ENCODE measurements around the gene TEX19. TPM values are rescaled to one million over a fixed set of nuclear protein-coding genes. Genes with fewer than 3 reads are reported as not detected.

Gene TEX19
- polyA plus RNA-seq, 2 of the 4 experiments (the other 2 are of a cell fraction), result 0.43 to 0.50 TPM

DNA sequence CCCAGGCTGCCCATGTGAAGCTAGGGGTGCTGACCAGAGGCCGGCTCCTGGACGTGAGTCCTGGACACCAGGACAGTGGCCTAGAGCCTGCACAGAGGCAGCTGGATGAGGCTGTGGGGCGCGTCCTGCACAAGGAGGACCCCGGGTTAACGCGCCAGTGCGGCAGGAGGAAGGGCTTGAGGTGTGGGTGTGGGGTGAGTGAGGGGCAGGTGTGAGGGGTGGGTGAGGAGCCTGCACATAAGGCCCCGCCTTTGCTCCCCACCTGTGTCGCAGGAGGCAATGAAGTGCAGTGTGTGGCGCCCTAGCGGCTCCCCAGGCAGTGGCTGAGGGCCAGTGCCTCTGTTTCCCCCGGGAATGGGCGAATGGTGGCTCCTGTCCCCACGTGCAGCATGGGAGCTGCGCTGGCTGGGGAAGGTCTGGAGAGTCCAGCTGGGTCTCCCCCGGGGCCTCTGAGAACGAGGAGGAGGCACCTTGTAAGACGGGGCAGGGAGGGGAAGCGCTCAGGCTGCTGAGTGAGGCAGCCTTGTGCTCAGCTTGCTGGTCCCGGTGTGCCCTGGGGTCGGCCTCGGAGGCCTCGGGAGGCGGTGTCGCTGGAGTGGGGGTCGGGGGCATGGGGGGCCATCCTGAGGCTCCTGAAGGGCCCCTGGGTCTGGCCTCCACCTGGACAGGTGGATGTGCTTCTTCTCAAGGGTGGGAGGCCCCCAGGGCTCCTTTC, 44.9 kb upstream of the TEX19 start:
- Histone ChIP-seq H3K4me3 (no peak overlapping the region), H3K4me2 (no peak overlapping the region), H3K27ac (peak overlapping the region in 1 of 2 experiments; percentile 17; a peak in 2 of 6 replicates), H3K9me3 (no peaks in the 10 kb centered on the region), H3K4me1 (no peaks in the 10 kb centered on the region)
- 79% methylated on average over 17 of the region's 27 CpGs for WGBS (ENCODE audit: missing lambda C conversion rate)
- FAIRE-seq (no peak), DNase-seq (ENCODE audit: low read depth in 1 of 2, low spot score in 1 of 2) (no peak), ATAC-seq (no peak)
- no peak for TF ChIP-seq JUN (IDR thresholded peaks at IDR 0.05)
- TF ChIP-seq, protein P1, sequence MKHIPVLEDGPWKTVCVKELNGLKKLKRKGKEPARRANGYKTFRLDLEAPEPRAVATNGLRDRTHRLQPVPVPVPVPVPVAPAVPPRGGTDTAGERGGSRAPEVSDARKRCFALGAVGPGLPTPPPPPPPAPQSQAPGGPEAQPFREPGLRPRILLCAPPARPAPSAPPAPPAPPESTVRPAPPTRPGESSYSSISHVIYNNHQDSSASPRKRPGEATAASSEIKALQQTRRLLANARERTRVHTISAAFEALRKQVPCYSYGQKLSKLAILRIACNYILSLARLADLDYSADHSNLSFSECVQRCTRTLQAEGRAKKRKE (CRISPR knock-in tag; IDR thresholded peaks at IDR 0.05; ENCODE audit: low read depth), result no peak
- TF ChIP-seq SMC3 (IDR thresholded peaks at IDR 0.05), result no peak
- TF ChIP-seq HOXA7 (CRISPR knock-in tag; IDR thresholded peaks at IDR 0.05), result no peak
- TF ChIP-seq CBX2 (IDR thresholded peaks at IDR 0.05; ENCODE audit: borderline replicate concordance, low read depth), result no peak
- no peak for TF ChIP-seq ZC3H11A (IDR thresholded peaks at IDR 0.05)
- TF ChIP-seq KDM5A (IDR thresholded peaks at IDR 0.05), result no peak
- POLR2A ChIA-PET, result no interaction called here
- CTCF ChIA-PET, result interaction anchor here (0.7 to 21.2 kb wide), 7 partner anchors 9 to 178 kb away, joined by 4 to 343 read pairs (median 6); partner anchors contain the start of gene SECTM1

- WGBS (ENCODE audit: missing lambda C conversion rate), result 74% methylated on average over 29 of the region's 32 CpGs
- ChIA-PET CTCF (interaction anchor here (1.0 to 21.2 kb wide), 5 partner anchors 10 to 79 kb away, joined by 5 to 343 read pairs (median 6); partner anchors contain the start of gene SECTM1), POLR2A (no interaction called here)
- TF ChIP-seq ZFP36 (IDR thresholded peaks at IDR 0.05; ENCODE audit: borderline replicate concordance, partially characterized antibody) (peak; percentile 85), HOXB13 (CRISPR knock-in tag; IDR thresholded peaks at IDR 0.05; ENCODE audit: low read depth) (no peak)
- Histone ChIP-seq H3K27ac (peak overlapping the region in 1 of 2 experiments; percentile 17; a peak in 2 of 6 replicates), H3K4me3 (no peak overlapping the region), H3K9me3 (no peaks in the 10 kb centered on the region), H3K4me2 (no peak overlapping the region), H3K4me1 (no peaks in the 10 kb centered on the region)
- DNase-seq (ENCODE audit: low read depth in 1 of 2, low spot score in 1 of 2), result no peak
- FAIRE-seq, result no peak
- 0 out of 6 replicates have a peak, but pooled peaks of 1 of the 2 experiments have one; percentile 4 for ATAC-seq
Observed at GRCh38 chr17:82314727-82315605, 44.1 kb upstream of the TEX19 start.

DNA sequence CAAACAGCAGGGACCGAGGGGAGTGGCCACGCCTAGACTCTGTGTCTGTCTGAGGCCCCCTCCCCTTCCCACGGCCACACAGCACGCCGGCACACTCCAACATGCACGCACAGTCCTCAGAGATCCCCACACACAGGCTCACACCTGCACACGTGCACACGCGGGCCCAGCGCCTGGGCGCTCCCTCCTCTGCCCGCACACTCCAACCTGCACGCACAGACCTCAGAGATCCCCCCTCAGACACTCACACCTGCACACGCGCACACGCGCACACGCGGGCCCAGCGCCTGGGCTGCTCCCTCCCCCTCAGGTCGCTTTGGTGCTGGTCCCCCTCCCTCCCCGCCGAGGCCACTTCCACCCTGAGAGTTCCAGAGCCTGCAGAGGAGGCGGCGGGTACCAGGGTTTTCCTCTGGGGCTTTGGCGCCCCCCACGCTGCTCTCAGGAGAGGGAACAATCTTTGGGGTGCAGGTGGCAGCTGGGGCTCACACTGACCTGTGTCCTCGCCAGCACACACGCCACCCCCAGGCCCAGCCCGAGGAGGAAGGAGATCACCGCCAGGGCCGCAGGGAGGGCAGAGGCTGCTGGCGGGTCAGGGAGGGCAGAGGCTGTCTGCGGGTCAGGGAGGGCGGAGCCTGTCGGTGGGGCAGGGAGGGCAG, 43.2 kb upstream of the TEX19 start:
- H3K27ac ChIP-seq, result peak overlapping the region in 1 of 2 experiments; percentile 2; a peak in 1 of 6 replicates
- DNase-seq (ENCODE audit: low read depth in 1 of 2, low spot score in 1 of 2) (no peak), FAIRE-seq (no peak), ATAC-seq (peak in 1 of 2 experiments; percentile 14; a peak in 2 of 6 replicates)
- 84% methylated on average over 29 of the region's 36 CpGs for WGBS (ENCODE audit: missing lambda C conversion rate)
- H3K4me3 ChIP-seq, result no peak overlapping the region
- CTCF ChIA-PET, result interaction anchor here (0.9 to 7.5 kb wide), 3 partner anchors 11 to 16 kb away, joined by 3 to 88 read pairs (median 41); no protein-coding TSS in a partner anchor
- no peak overlapping the region for H3K4me2 ChIP-seq
- peaks cover 3% of the 10 kb centered on the region; the same call in 2 of the 3 replicates for H3K4me1 ChIP-seq
- H3K9me3 ChIP-seq, result no peaks in the 10 kb centered on the region
- POLR2A ChIA-PET, result no interaction called here
- TF ChIP-seq JUNB (IDR thresholded peaks at IDR 0.05) (no peak), SREBF2 (IDR thresholded peaks at IDR 0.05) (no peak), USF2 (IDR thresholded peaks at IDR 0.05) (no peak), POLR2A (IDR thresholded peaks at IDR 0.05; ENCODE audit: low read length) (no peak), BHLHE40 (IDR thresholded peaks at IDR 0.05; ENCODE audit: low read depth, low read length) (no peak), RARB (CRISPR knock-in tag; IDR thresholded peaks at IDR 0.05) (no peak), HOXA7 (CRISPR knock-in tag; IDR thresholded peaks at IDR 0.05) (no peak), JUN (IDR thresholded peaks at IDR 0.05) (no peak), HEYL (CRISPR knock-in tag; IDR thresholded peaks at IDR 0.05) (no peak), CBX2 (IDR thresholded peaks at IDR 0.05; ENCODE audit: borderline replicate concordance, low read depth) (no peak), FOSL2 (IDR thresholded peaks at IDR 0.05) (no peak), FOSL2 (CRISPR knock-in tag; IDR thresholded peaks at IDR 0.05) (no peak), HES2 (IDR thresholded peaks at IDR 0.05) (no peak), ESRRA (IDR thresholded peaks at IDR 0.05; ENCODE audit: borderline replicate concordance, low read length) (no peak), MAX (IDR thresholded peaks at IDR 0.05) (no peak), NPAS2 (CRISPR knock-in tag; IDR thresholded peaks at IDR 0.05; ENCODE audit: borderline replicate concordance) (no peak), PBX3 (IDR thresholded peaks at IDR 0.05) (no peak), KDM5A (IDR thresholded peaks at IDR 0.05) (no peak), KDM1A (IDR thresholded peaks at IDR 0.05; ENCODE audit: low read depth) (no peak)
- TF ChIP-seq, protein P1 (CRISPR knock-in tag; IDR thresholded peaks at IDR 0.05; ENCODE audit: low read depth), result no peak

Measured in A549 (cell line).